ENCODE measurements around the gene CGA.

The CGA gene

DNA sequence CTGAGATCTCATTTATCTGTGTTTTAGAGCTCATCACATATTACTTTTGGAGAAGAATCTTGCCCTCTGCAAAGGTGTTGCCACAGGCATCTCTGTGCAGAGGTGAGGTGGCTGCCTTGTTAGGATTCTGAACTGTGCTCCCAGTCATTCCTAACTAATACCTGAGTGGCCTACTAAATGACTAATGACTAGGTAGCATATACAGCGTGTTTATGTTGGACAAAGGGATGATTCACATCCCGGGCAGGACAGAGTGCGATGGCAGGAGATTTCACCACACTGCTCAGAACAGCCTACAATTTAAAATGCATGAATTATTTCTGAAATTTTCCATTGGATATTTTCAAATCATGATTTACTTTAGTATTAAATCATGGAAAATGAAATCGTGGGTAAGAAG is 23.1 kb upstream of the CGA start:
- DNase-seq (ENCODE audit: insufficient read length, low spot score) (no peak), FAIRE-seq (no peak)
- TF ChIP-seq, protein P1, sequence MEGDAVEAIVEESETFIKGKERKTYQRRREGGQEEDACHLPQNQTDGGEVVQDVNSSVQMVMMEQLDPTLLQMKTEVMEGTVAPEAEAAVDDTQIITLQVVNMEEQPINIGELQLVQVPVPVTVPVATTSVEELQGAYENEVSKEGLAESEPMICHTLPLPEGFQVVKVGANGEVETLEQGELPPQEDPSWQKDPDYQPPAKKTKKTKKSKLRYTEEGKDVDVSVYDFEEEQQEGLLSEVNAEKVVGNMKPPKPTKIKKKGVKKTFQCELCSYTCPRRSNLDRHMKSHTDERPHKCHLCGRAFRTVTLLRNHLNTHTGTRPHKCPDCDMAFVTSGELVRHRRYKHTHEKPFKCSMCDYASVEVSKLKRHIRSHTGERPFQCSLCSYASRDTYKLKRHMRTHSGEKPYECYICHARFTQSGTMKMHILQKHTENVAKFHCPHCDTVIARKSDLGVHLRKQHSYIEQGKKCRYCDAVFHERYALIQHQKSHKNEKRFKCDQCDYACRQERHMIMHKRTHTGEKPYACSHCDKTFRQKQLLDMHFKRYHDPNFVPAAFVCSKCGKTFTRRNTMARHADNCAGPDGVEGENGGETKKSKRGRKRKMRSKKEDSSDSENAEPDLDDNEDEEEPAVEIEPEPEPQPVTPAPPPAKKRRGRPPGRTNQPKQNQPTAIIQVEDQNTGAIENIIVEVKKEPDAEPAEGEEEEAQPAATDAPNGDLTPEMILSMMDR (IDR thresholded peaks at IDR 0.05; ENCODE audit: insufficient read depth, missing control alignments) = no peak

DNA sequence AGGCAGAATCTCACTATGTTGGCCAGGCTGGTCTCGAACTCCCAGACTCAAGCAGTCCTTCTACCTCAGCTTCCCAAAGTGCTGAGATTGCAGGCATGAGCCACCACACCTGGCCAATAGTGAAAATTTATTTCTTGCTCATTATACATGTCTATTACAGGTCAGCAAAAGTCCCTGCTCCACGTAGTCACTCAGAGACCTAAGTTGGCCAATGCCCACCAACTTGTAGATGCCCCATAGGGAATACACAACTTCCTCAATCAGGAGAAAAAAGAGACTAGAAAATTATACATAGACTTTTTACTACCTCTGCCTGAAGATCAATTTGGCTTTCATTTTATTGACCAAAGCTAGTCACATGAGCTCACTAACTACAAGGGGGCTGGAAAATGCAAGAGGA is 22.0 kb upstream of the CGA start:
- FAIRE-seq = no peak
- no peak for DNase-seq (ENCODE audit: insufficient read length, low spot score)
- TF ChIP-seq, protein P1 (IDR thresholded peaks at IDR 0.05; ENCODE audit: insufficient read depth, missing control alignments) = no peak

DNA sequence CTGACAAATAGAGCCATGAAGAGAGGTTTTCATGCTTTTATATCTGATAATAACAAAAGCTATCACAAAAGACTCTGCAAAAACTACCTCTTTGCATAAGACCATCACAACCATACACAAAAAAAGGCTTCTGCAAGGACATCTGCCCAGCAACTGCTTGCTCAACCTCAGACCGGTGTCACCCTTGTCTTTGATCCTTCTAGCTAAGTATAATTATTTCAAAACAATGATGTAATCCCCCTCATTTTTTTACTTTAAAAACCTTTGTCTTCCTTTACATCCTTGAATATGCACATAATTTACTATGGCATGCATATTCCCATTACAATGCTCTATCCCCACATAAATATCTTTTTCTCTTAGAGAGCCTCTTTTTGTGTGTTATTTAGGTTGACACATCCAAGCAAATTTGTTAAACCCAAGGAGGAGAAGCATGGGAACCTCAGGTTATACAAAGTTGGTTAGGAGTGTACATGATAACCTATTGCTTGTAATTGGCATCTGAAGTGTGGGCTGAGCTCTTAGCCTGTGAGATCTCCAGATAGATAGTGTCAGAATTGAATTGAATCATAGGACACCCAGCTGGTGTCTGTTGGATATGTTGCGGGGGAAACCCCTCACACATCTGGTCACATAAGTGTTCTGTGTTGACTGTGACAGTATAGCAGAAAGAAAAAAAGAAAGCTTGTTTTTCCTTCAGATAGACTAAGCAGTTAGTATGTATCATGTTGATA is 20.7 kb upstream of the CGA start:
- no peak for DNase-seq (ENCODE audit: insufficient read length, low spot score)
- FAIRE-seq = no peak
- TF ChIP-seq, protein P1 (IDR thresholded peaks at IDR 0.05; ENCODE audit: insufficient read depth, missing control alignments) = no peak

DNA sequence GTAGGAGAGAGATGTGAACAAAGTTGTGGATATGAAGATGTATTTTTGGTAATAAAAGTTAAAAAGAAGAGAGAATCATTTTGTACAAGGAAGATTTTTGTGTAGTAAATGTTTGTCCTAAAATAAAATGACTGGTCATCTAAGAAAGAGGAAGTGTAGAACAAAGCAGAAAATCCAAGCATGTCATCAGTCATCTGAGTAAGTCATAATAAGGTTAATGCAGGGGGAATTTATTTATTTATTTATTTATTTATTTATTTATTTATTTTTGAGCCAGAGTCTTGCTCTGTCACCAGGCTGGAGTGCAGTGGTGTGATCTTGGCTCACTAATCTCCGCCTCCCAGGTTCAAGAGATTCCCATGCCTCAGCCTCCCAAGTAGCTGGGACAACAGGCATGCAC is 15.7 kb upstream of the CGA start:
- DNase-seq (ENCODE audit: insufficient read length, low spot score) (no peak), FAIRE-seq (no peak)
- TF ChIP-seq, protein P1 (IDR thresholded peaks at IDR 0.05; ENCODE audit: insufficient read depth, missing control alignments) = no peak

DNA sequence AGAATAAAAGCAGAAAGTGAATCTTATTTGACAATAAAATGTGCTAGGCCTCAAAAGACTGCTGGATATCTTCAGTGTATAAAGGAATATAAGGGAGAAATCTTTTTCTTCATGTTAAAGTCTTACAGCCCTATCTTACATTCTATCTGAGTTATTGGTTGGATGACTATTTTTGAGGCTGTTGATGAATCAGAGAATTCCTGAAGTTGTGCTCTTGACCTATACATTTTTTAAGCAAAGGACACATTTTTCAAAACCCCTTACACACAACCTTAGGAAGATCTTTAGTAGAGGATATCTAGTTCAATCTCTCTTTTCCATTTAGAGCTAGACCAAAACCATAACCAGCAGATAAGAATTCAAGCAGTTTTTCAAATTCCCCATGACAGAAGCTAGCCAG is 10.9 kb upstream of the CGA start:
- TF ChIP-seq, protein P1 (IDR thresholded peaks at IDR 0.05; ENCODE audit: insufficient read depth, missing control alignments) = no peak
- FAIRE-seq = no peak
- DNase-seq (ENCODE audit: insufficient read length, low spot score) = no peak

DNA sequence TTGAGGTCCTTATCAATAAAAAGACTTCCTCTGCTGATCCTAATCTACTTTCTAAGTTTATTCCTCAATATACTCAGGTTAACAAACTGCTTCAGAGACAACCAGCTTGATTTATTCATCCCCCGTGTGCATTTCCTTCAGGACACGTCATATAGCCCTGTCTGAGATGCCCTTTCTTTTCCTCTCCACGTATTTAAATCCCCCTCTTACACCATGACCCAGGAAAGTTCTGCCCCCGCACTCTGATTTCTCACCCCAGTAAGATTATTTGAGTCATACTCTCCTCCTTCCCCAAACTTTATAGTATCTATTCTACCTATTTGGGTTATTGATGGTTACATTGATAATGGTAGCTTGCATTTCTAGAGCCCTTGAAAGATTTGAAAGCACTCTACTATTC is 9.8 kb upstream of the CGA start:
- FAIRE-seq (no peak), DNase-seq (ENCODE audit: insufficient read length, low spot score) (no peak)
- TF ChIP-seq, protein P1 (IDR thresholded peaks at IDR 0.05; ENCODE audit: insufficient read depth, missing control alignments) = no peak

DNA sequence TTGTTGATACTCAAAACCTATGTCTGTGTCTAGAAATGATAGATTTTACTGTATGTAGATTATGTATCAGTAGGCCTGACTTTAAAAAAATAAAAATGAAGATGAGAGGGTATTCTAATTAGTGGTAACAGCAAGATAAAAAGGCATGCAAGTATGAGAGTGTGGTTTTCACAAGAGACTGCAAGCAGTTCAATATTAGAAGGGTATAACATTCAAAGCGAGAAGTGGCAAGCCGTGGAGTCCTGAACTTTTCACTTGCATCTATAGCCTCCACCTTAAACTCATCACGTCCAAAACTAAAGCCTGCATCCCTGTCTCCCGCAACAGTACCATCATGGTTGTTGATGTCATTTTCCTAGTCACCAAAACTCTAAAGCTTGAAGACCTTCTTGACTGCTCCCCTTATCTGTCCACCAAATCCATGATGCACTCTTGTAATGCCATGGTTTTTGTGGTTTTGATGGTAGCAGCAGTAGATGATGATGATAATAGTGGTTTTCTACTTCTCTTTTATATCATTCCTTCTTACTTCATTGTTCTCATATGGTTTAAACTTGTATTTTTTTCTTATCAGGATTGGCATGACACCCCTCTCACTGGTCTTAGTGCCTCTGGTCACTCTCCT is 9.2 kb upstream of the CGA start:
- FAIRE-seq (no peak), DNase-seq (ENCODE audit: insufficient read length, low spot score) (no peak)
- TF ChIP-seq, protein P1 (IDR thresholded peaks at IDR 0.05; ENCODE audit: insufficient read depth, missing control alignments) = no peak
